IMR-90 (cell line): ENCODE measurements around the gene HDAC6. TPM values are rescaled to one million over a fixed set of nuclear protein-coding genes. Genes with fewer than 3 reads are reported as not detected.

Experiments used
- ATAC-seq: fragments of 200-7000 bp; cut with Tn5 transposase; 2 replicates; pipeline ENCODE4 v1.9.1; 2020; ENCODE audit warnings: low read depth, mild to moderate bottlenecking, moderate library complexity
- BruUV-seq: library from RNA; stranded (reverse); fragments of 400-500 nt; replicated peaks from 2 replicates; lab custom pipeline; 2021; lab: Mats Ljungman, UMichigan
- CTCF ChIA-PET: fragments of 300-600 bp; formaldehyde crosslinking; extraction: SDS; loops from one replicate; lab custom pipeline; 2021; ENCODE audit warnings: antibody characterized with exemption; lab: Yijun Ruan, JAX
- POLR2A ChIA-PET: fragments of 300-600 bp; sonication (Branson Sonifier 250); formaldehyde crosslinking; loops from one replicate; lab custom pipeline; 2022; ENCODE audit warnings: antibody characterized with exemption; ENCODE audit not compliant: unreplicated experiment; lab: Charles Lee
- DNase-seq: peaks from one replicate; pipeline ENCODE4 v3.0.0; 2013
- H2AFZ ChIP-seq: replicated peaks from 2 replicates; pipeline ENCODE3; 2013; ENCODE audit warnings: low read length, mild to moderate bottlenecking; ENCODE audit not compliant: poor library complexity
- H2AK5ac ChIP-seq: 2 replicates; pipeline ENCODE4 v1.6.1; 2013; ENCODE audit warnings: low read depth, low read length, inconsistent platforms
- H2AK9ac ChIP-seq: replicated peaks from 2 replicates; pipeline ENCODE3; 2013; ENCODE audit warnings: mild to moderate bottlenecking, low read depth, low read length, moderate library complexity; ENCODE audit not compliant: poor library complexity
- H2BK120ac ChIP-seq: 2 replicates; pipeline ENCODE4 v1.6.1; 2013; ENCODE audit warnings: low read depth, low read length, inconsistent platforms
- H2BK15ac ChIP-seq: 3 replicates; pipeline ENCODE4 v1.6.1; 2013; ENCODE audit warnings: low read depth, low read length, inconsistent platforms
- H2BK20ac ChIP-seq: 2 replicates; pipeline ENCODE4 v1.6.1; 2013; ENCODE audit warnings: low read depth, mild to moderate bottlenecking, inconsistent platforms, low read length, moderate library complexity
- H2BK5ac ChIP-seq: 2 replicates; pipeline ENCODE4 v1.6.1; 2013; ENCODE audit warnings: mild to moderate bottlenecking, low read depth, low read length, inconsistent platforms; ENCODE audit not compliant: poor library complexity, severe bottlenecking
- H3K14ac ChIP-seq: replicated peaks from 2 replicates; pipeline ENCODE4 v1.6.1; 2013; ENCODE audit warnings: low read depth, low read length, inconsistent platforms
- H3K18ac ChIP-seq: 2 replicates; pipeline ENCODE4 v1.6.1; 2013; ENCODE audit warnings: low read depth, low read length, control low read depth
- H3K23ac ChIP-seq: 2 replicates; pipeline ENCODE4 v1.6.1; 2013; ENCODE audit warnings: low read depth, low read length, inconsistent platforms
- H3K27ac ChIP-seq: 2 replicates; pipeline ENCODE4 v1.5.1; 2013; ENCODE audit warnings: mild to moderate bottlenecking, control low read depth, low read length; ENCODE audit not compliant: insufficient read depth
- H3K27me3 ChIP-seq: 2 replicates; pipeline ENCODE4 v1.6.1; 2013; ENCODE audit warnings: low read length; ENCODE audit not compliant: control insufficient read depth, insufficient read depth
- H3K36me3 ChIP-seq: 2 replicates; pipeline ENCODE4 v1.6.1; 2013; ENCODE audit warnings: low read length, mixed read lengths; ENCODE audit not compliant: control insufficient read depth, insufficient read depth
- H3K4ac ChIP-seq: 2 replicates; pipeline ENCODE4 v1.6.1; 2013; ENCODE audit warnings: low read depth, low read length, inconsistent platforms
- H3K4me1 ChIP-seq: 2 replicates; pipeline ENCODE4 v1.6.1; 2013; ENCODE audit warnings: low read length, mixed read lengths; ENCODE audit not compliant: control insufficient read depth, insufficient read depth
- H3K4me2 ChIP-seq: 2 replicates; pipeline ENCODE4 v1.6.1; 2013; ENCODE audit warnings: low read depth, mild to moderate bottlenecking, control low read depth, low read length, moderate library complexity
- H3K4me3 ChIP-seq: 2 replicates; pipeline ENCODE4 v1.5.1; 2013; ENCODE audit warnings: low read depth, mild to moderate bottlenecking, control low read depth, low read length, moderate library complexity; ENCODE audit not compliant: insufficient read depth
- H3K56ac ChIP-seq: 2 replicates; pipeline ENCODE4 v1.6.1; 2013; ENCODE audit warnings: low read length, inconsistent platforms; ENCODE audit not compliant: insufficient read depth; ENCODE audit errors: extremely low read depth
- H3K79me1 ChIP-seq, 2 experiments: 2 replicates each; pipeline ENCODE4 v1.6.1; 2013; ENCODE audit warnings: low read length in 2 of 2, inconsistent platforms in 1 of 2, low read depth in 1 of 2
- H3K9ac ChIP-seq: 2 replicates; pipeline ENCODE4 v1.6.1; 2013; ENCODE audit warnings: low read depth, low read length, control low read depth
- H3K9me1 ChIP-seq: 2 replicates; pipeline ENCODE4 v1.6.1; 2013; ENCODE audit warnings: low read length, inconsistent platforms; ENCODE audit not compliant: insufficient read depth
- H3K9me3 ChIP-seq: 2 replicates; pipeline ENCODE4 v1.6.1; 2013; ENCODE audit warnings: low read length; ENCODE audit not compliant: control insufficient read depth, insufficient read depth
- H4K20me1 ChIP-seq: 2 replicates; pipeline ENCODE4 v1.6.1; 2013; ENCODE audit warnings: low read length, inconsistent platforms; ENCODE audit not compliant: insufficient read depth
- H4K5ac ChIP-seq: 2 replicates; pipeline ENCODE4 v1.6.1; 2013; ENCODE audit warnings: mild to moderate bottlenecking, low read depth, low read length, control low read depth
- H4K8ac ChIP-seq, 2 experiments: 2 replicates each; pipeline ENCODE4 v1.6.1; 2013; ENCODE audit warnings: low read depth in 2 of 2, low read length in 2 of 2, control low read depth in 1 of 2, inconsistent platforms in 1 of 2
- H4K91ac ChIP-seq: 2 replicates; pipeline ENCODE4 v1.6.1; 2013; ENCODE audit warnings: low read depth, low read length, inconsistent platforms; ENCODE audit not compliant: insufficient read depth
- BHLHE40 ChIP-seq: fragments of 150-350 bp; IDR thresholded peaks from 2 replicates; pipeline ENCODE4 v1.6.1; 2016; ENCODE audit warnings: mild to moderate bottlenecking, low read depth, low read length
- CEBPB ChIP-seq: IDR thresholded peaks from 2 replicates; pipeline ENCODE4 v1.6.1; 2012; ENCODE audit warnings: low read depth, low read length, improper control_type of control experiment
- CHD1 ChIP-seq: IDR thresholded peaks from 2 replicates; pipeline ENCODE4 v1.6.1; 2012; ENCODE audit warnings: low read depth, low read length, improper control_type of control experiment
- CTCF ChIP-seq: conservative IDR thresholded peaks from 2 replicates; pipeline ENCODE4 v1.5.1; 2012; ENCODE audit warnings: mild to moderate bottlenecking, low read depth, low read length, improper control_type of control experiment
- ELK1 ChIP-seq: fragments of 150-350 bp; IDR thresholded peaks from 2 replicates; pipeline ENCODE4 v1.6.1; 2016; ENCODE audit warnings: low read depth, mild to moderate bottlenecking, low read length, moderate library complexity, borderline replicate concordance
- FOS ChIP-seq: fragments of 150-350 bp; IDR thresholded peaks from 2 replicates; pipeline ENCODE4 v1.6.1; 2016; ENCODE audit warnings: low read depth, low read length
- MAFK ChIP-seq: IDR thresholded peaks from 2 replicates; pipeline ENCODE4 v1.6.1; 2012; ENCODE audit warnings: low read depth, low read length, improper control_type of control experiment
- MAZ ChIP-seq: IDR thresholded peaks from 2 replicates; pipeline ENCODE4 v1.6.1; 2012; ENCODE audit warnings: low read depth, mild to moderate bottlenecking, low read length, improper control_type of control experiment, moderate library complexity, borderline replicate concordance
- MXI1 ChIP-seq: IDR thresholded peaks from 2 replicates; pipeline ENCODE4 v1.6.1; 2012; ENCODE audit warnings: low read depth, mild to moderate bottlenecking, low read length, moderate library complexity, borderline replicate concordance
- NFE2L2 ChIP-seq: fragments of 150-350 bp; IDR thresholded peaks from 2 replicates; pipeline ENCODE4 v1.6.1; 2016; ENCODE audit warnings: low read depth, mild to moderate bottlenecking, low read length
- POLR2A ChIP-seq: IDR thresholded peaks from 2 replicates; pipeline ENCODE4 v1.6.1; 2012; ENCODE audit warnings: mild to moderate bottlenecking, low read depth, low read length
- RAD21 ChIP-seq: IDR thresholded peaks from 2 replicates; pipeline ENCODE4 v1.6.1; 2012; ENCODE audit warnings: low read length, improper control_type of control experiment
- RCOR1 ChIP-seq: IDR thresholded peaks from 2 replicates; pipeline ENCODE4 v1.6.1; 2012; ENCODE audit warnings: mild to moderate bottlenecking, low read length, improper control_type of control experiment; ENCODE audit not compliant: insufficient replicate concordance
- RFX5 ChIP-seq: IDR thresholded peaks from 2 replicates; pipeline ENCODE4 v1.8.0; 2012; ENCODE audit warnings: low read depth, mild to moderate bottlenecking, low read length, moderate library complexity
- SMC3 ChIP-seq: fragments of 150-350 bp; IDR thresholded peaks from 2 replicates; pipeline ENCODE4 v1.6.1; 2016; ENCODE audit warnings: low read depth, mild to moderate bottlenecking, antibody characterized with exemption, low read length, moderate library complexity
- USF2 ChIP-seq: fragments of 150-350 bp; IDR thresholded peaks from 2 replicates; pipeline ENCODE4 v1.6.1; 2017; ENCODE audit warnings: mild to moderate bottlenecking, antibody characterized with exemption, low read length, low read depth
- WGBS, 2 experiments: methylation state at CpG; one replicate each; pipeline versions ENCODE4 v1.1.5 to v1.1.7; 2013; ENCODE audit warnings: missing lambda C conversion rate in 2 of 2; ENCODE audit not compliant: insufficient read length in 1 of 2; ENCODE audit errors: extremely low coverage in 2 of 2; 5-methylcytosine and 5-hydroxymethylcytosine counted together
- dilution Hi-C: fragments of 300-500 bp; cut with HindIII; formaldehyde crosslinking; loops from one replicate; pipeline ENCODE4 v1.14.3; 2018; ENCODE audit warnings: low sequenced_read_pairs; ENCODE audit not compliant: unreplicated experiment
- in situ Hi-C: fragments of 300-500 bp; cut with MboI; formaldehyde crosslinking; loops from 3 replicates; pipeline ENCODE4 v1.14.3; 2019; ENCODE audit warnings: low sequenced_read_pairs, inconsistent platforms, mixed read lengths
- intact Hi-C: fragments of 100-400 bp; cut with micrococcal nuclease; formaldehyde crosslinking; loops from 2 replicates; pipeline ENCODE4 v1.10.0; 2022
- polyA plus RNA-seq, 3 experiments: library from polyadenylated mRNA; depleted of rRNA; stranded (reverse); fragments of >200 nt; gene quantifications; 2 replicates each; pipeline ENCODE4 v1.2.3, GENCODE V29; 2012; ENCODE audit warnings: low replicate concordance in 1 of 3
- total RNA-seq: library from RNA; depleted of rRNA; stranded (reverse); fragments of >200 nt; gene quantifications from 2 replicates; pipeline ENCODE4 v1.2.3, GENCODE V29; 2012

HDAC6 gene
- total and polyA plus RNA-seq, 2 of the 4 experiments (the other 2 are of a cell fraction), result 16.8 to 26.3 TPM

DNA sequence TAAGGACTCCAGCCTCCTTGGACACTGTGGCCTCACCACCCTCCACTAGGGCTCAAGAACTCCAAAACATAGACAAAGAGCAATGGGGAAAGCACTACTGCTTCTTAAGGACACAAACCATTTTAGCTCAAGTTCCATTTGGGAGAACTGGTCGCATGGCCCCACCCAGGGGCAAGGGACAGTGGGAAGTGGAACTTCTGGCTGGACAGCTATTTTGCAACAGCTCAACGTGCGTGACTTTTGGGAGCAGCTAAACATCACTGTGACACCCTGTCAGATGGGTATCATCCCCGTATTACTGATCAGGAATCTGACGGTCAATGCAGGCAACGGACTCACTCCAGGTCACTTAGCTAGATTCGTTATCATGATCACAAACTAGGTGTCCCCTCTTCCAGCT lies 49.4 kb upstream of the HDAC6 start:
- intact Hi-C loops, result no loop called here
- H2BK20ac ChIP-seq, result no peak overlapping the region
- H2AK9ac ChIP-seq, result no peak overlapping the region
- no peak overlapping the region for H3K14ac ChIP-seq
- no peak overlapping the region for H4K5ac ChIP-seq
- WGBS, 2 experiments, result no CpG with 5 or more reads among the region's 7 CpGs
- H3K27ac ChIP-seq, result no peak overlapping the region
- POLR2A ChIA-PET, result no interaction called here
- H3K9me1 ChIP-seq, result no peaks in the 10 kb centered on the region
- in situ Hi-C loops, result no loop called here
- no peak overlapping the region for H2BK15ac ChIP-seq
- H3K56ac ChIP-seq, result no peak overlapping the region
- TF ChIP-seq RFX5, result no peak
- TF ChIP-seq NFE2L2, result no peak
- TF ChIP-seq CEBPB, result no peak
- TF ChIP-seq ELK1, result no peak
- no peak for TF ChIP-seq MXI1
- TF ChIP-seq USF2, result no peak
- no peak for TF ChIP-seq FOS
- no peak for TF ChIP-seq RCOR1
- TF ChIP-seq RAD21, result no peak
- no peak for TF ChIP-seq CTCF
- no peak for TF ChIP-seq POLR2A
- TF ChIP-seq MAFK, result no peak
- TF ChIP-seq SMC3, result no peak
- TF ChIP-seq CHD1, result no peak
- TF ChIP-seq MAZ, result no peak
- no peak for TF ChIP-seq BHLHE40
- BruUV-seq, result no TSS peak
- dilution Hi-C loops, result no loop called here
- no peak overlapping the region for H3K4ac ChIP-seq
- H4K20me1 ChIP-seq, result no peaks in the 10 kb centered on the region
- no peak for ATAC-seq
- H2AK5ac ChIP-seq, result no peak overlapping the region
- no peak overlapping the region for H3K4me3 ChIP-seq
- no peak overlapping the region for H2AFZ ChIP-seq
- no peak overlapping the region for H3K18ac ChIP-seq
- H3K23ac ChIP-seq, result no peak overlapping the region
- H3K36me3 ChIP-seq, result no peaks in the 10 kb centered on the region
- H3K79me1 ChIP-seq, result no peaks in the 10 kb centered on the region
- no peak overlapping the region for H3K4me2 ChIP-seq
- H3K9ac ChIP-seq, result no peak overlapping the region
- DNase-seq, result no peak
- no peak overlapping the region for H2BK5ac ChIP-seq
- no peak overlapping the region for H4K91ac ChIP-seq
- H3K9me3 ChIP-seq, result no peaks in the 10 kb centered on the region
- no peaks in the 10 kb centered on the region for H3K4me1 ChIP-seq
- H2BK120ac ChIP-seq, result no peak overlapping the region
- no peak overlapping the region for H4K8ac ChIP-seq
- peaks cover 12% of the 10 kb centered on the region; the same call in 1 of the 2 replicates for H3K27me3 ChIP-seq
- CTCF ChIA-PET, result interaction anchor here (0.7 kb wide), 1 partner anchor 12 kb away, joined by 3 read pairs; no protein-coding TSS in a partner anchor
